Progenitor cell of endocrine pancreas (in vitro differentiated cells): ENCODE data around the gene MLLT3. TPM values are rescaled to one million over a fixed set of nuclear protein-coding genes. Genes with fewer than 3 reads are reported as not detected.
A peak's percentile ranks its signal among the peaks of the same experiment; 100 is the strongest.

Experiments used
- DNase-seq: peaks from one replicate; pipeline ENCODE4 v3.0.0; 2021; ENCODE audit warnings: low spot score; ENCODE audit not compliant: unreplicated experiment
- H3K27ac Mint-ChIP-seq: 2 replicates; pipeline ENCODE4 v1.8.0; 2021; ENCODE audit warnings: mild to moderate bottlenecking, moderate library complexity, mixed read lengths
- H3K27me3 Mint-ChIP-seq: 2 replicates; pipeline ENCODE4 v1.8.0; 2021; ENCODE audit warnings: mixed read lengths
- H3K36me3 Mint-ChIP-seq: 2 replicates; pipeline ENCODE4 v1.8.0; 2022; ENCODE audit warnings: mixed read lengths; ENCODE audit not compliant: insufficient read depth
- H3K4me1 Mint-ChIP-seq: 2 replicates; pipeline ENCODE4 v1.8.0; 2021; ENCODE audit warnings: low read depth, mixed read lengths
- H3K4me3 Mint-ChIP-seq: 2 replicates; pipeline ENCODE4 v1.8.0; 2021; ENCODE audit warnings: low read depth, mild to moderate bottlenecking, moderate library complexity, mixed read lengths
- H3K9me3 Mint-ChIP-seq: 2 replicates; pipeline ENCODE4 v1.8.0; 2021; ENCODE audit warnings: low read depth, mixed read lengths
- total RNA-seq: library from RNA; stranded (reverse); gene quantifications from 2 replicates; pipeline ENCODE4 v1.2.1, GENCODE V29; 2021
- TF ChIP-seq, protein P1 (sequence below): fragments of 200-600 bp; sonication (generic); IDR thresholded peaks from one replicate; pipeline ENCODE4 v1.5.0; 2021; ENCODE audit warnings: antibody characterized with exemption, mild to moderate bottlenecking; ENCODE audit not compliant: unreplicated experiment

MLLT3 gene
- total RNA-seq, 1 donor from 2014 or later = 25.8 TPM

- Mint-ChIP-seq H3K4me1 (peaks cover 6% of the 10 kb centered on the region), H3K27me3 (no peaks in the 10 kb centered on the region), H3K27ac (no peak overlapping the region), H3K4me3 (no peak overlapping the region), H3K9me3 (peaks cover 6% of the 10 kb centered on the region), H3K36me3 (no peaks in the 10 kb centered on the region)
- TF ChIP-seq, protein P1, sequence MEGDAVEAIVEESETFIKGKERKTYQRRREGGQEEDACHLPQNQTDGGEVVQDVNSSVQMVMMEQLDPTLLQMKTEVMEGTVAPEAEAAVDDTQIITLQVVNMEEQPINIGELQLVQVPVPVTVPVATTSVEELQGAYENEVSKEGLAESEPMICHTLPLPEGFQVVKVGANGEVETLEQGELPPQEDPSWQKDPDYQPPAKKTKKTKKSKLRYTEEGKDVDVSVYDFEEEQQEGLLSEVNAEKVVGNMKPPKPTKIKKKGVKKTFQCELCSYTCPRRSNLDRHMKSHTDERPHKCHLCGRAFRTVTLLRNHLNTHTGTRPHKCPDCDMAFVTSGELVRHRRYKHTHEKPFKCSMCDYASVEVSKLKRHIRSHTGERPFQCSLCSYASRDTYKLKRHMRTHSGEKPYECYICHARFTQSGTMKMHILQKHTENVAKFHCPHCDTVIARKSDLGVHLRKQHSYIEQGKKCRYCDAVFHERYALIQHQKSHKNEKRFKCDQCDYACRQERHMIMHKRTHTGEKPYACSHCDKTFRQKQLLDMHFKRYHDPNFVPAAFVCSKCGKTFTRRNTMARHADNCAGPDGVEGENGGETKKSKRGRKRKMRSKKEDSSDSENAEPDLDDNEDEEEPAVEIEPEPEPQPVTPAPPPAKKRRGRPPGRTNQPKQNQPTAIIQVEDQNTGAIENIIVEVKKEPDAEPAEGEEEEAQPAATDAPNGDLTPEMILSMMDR = no peak
- no peak for DNase-seq
Observed at GRCh38 chr9:20504930-20505329, 117.4 kb downstream of the MLLT3 start.

DNA sequence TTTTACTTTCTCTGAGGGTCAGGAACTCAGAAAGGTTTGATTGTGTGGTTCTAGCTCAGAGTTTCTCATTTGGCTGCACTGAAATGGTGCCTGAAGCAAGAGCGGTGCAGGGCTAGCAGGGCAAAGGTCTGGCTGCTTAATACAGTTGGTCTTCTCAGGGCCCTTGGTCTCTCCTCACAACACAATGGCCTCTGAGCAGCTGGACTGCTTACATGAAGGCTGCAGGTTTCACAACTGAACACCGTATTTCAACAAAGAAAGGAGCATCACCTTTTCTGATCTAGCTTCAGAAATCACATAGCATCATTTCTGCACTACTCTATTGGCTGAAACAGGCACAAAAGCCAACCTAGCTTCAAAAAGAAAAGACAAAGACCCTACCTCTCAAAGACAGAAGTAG is 122.2 kb downstream of the MLLT3 start:
- Mint-ChIP-seq H3K27me3 (no peaks in the 10 kb centered on the region), H3K9me3 (peaks cover 9% of the 10 kb centered on the region), H3K36me3 (peaks cover 2% of the 10 kb centered on the region), H3K4me3 (no peak overlapping the region), H3K4me1 (peaks cover 4% of the 10 kb centered on the region), H3K27ac (peak overlapping the region; percentile 56)
- TF ChIP-seq, protein P1 = no peak
- DNase-seq = no peak

DNA sequence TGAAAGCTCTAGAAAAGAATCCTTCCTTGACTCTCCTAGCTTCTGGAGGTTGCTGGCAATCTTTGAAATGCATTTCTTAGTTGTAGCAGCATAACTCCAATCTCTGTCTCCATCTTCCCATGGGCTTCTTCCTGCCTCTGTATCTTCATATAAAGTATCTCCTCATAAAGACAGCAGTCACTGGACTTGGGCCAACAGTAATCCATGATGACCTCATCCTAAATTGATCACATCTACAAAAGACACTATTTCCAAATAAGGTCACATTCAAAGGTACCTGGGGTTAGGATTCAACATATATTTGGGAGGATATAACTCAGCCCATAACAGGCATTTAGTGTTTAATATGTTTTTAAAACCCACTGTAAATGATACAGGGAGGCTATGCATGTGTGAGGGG is 123.3 kb downstream of the MLLT3 start:
- Mint-ChIP-seq H3K4me1 (peaks cover 4% of the 10 kb centered on the region), H3K4me3 (no peak overlapping the region), H3K27me3 (no peaks in the 10 kb centered on the region), H3K36me3 (peaks cover 2% of the 10 kb centered on the region), H3K9me3 (peaks cover 9% of the 10 kb centered on the region), H3K27ac (no peak overlapping the region)
- no peak for DNase-seq
- TF ChIP-seq, protein P1 = no peak

DNA sequence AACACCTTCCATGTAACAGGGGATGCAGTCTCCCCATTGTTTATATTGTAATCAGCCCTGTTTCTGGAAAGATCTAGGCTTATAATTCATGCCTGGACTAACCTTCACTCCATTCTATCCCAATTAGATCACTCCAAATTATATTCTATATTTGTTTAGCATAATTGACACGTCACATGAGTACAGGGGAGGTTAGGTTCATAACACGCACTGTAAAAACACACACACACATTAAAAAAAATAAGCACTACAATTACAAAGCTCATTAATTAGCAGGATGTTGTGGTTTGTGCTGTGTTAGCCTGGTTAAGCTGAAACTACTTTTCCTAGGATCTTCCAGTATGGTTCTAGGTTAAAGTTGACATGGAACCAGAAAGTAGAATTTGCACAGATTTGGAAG is 126.0 kb downstream of the MLLT3 start:
- H3K36me3 Mint-ChIP-seq = peaks cover 2% of the 10 kb centered on the region
- no peak overlapping the region for H3K27ac Mint-ChIP-seq
- H3K4me3 Mint-ChIP-seq = no peak overlapping the region
- DNase-seq = no peak
- peaks cover 4% of the 10 kb centered on the region for H3K9me3 Mint-ChIP-seq
- TF ChIP-seq, protein P1 = no peak
- H3K27me3 Mint-ChIP-seq = no peaks in the 10 kb centered on the region
- H3K4me1 Mint-ChIP-seq = peaks cover 3% of the 10 kb centered on the region

- TF ChIP-seq, protein P1 = no peak
- DNase-seq = no peak
- Mint-ChIP-seq H3K9me3 (peaks cover 4% of the 10 kb centered on the region), H3K4me1 (peaks cover 3% of the 10 kb centered on the region), H3K27me3 (no peaks in the 10 kb centered on the region), H3K4me3 (no peak overlapping the region), H3K27ac (no peak overlapping the region), H3K36me3 (peaks cover 2% of the 10 kb centered on the region)
Observed at GRCh38 chr9:20495098-20495497, 127.2 kb downstream of the MLLT3 start.
